HepG2 (cell line): ENCODE data around the gene CTSZ. TPM values are rescaled to one million over a fixed set of nuclear protein-coding genes. Genes with fewer than 3 reads are reported as not detected.

ENCODE experiments used
- ATF7-NPFF ChIP-seq: sonication (generic); formaldehyde crosslinking; IDR thresholded peaks from 2 replicates; pipeline ENCODE4 v1.8.1; 2023; ENCODE audit warnings: mild to moderate bottlenecking, low read depth, missing genetic modification reagents, moderate library complexity
- CBFB ChIP-seq: sonication (generic); formaldehyde crosslinking; IDR thresholded peaks from 2 replicates; pipeline ENCODE4 v1.4.0; 2020; ENCODE audit warnings: missing genetic modification reagents
- CEBPZ ChIP-seq: IDR thresholded peaks from 2 replicates; pipeline ENCODE4 v1.6.1; 2012; ENCODE audit warnings: low read length, improper control_type of control experiment
- ETV5 ChIP-seq: IDR thresholded peaks from 2 replicates; pipeline ENCODE4 v1.6.1; 2018; ENCODE audit warnings: missing biosample characterization, missing genetic modification reagents, inconsistent platforms, borderline replicate concordance
- HDAC6 ChIP-seq: fragments of 200-600 bp; sonication (generic); IDR thresholded peaks from 2 replicates; pipeline ENCODE4 v1.7.0; 2017; ENCODE audit warnings: mild to moderate bottlenecking, antibody characterized with exemption, low read length, low read depth
- HNF4A ChIP-seq: sonication (generic); formaldehyde crosslinking; IDR thresholded peaks from 2 replicates; pipeline ENCODE4 v1.4.0; 2020; ENCODE audit warnings: missing genetic modification reagents
- HNRNPK ChIP-seq: fragments of 200-400 bp; formaldehyde crosslinking; IDR thresholded peaks from 2 replicates; pipeline ENCODE4 v1.6.1; 2018; ENCODE audit warnings: low read length, low read depth, moderate library complexity, mild to moderate bottlenecking; ENCODE audit not compliant: poor library complexity, severe bottlenecking
- ISL2 ChIP-seq: sonication (generic); formaldehyde crosslinking; IDR thresholded peaks from 2 replicates; pipeline ENCODE4 v1.5.0; 2020; ENCODE audit warnings: missing genetic modification reagents
- JUNB ChIP-seq: sonication (generic); formaldehyde crosslinking; IDR thresholded peaks from 2 replicates; pipeline ENCODE4 v1.8.0; 2022; ENCODE audit warnings: missing genetic modification reagents, mild to moderate bottlenecking, borderline replicate concordance
- KLF13 ChIP-seq: sonication (generic); formaldehyde crosslinking; IDR thresholded peaks from 2 replicates; pipeline ENCODE4 v1.4.0; 2020; ENCODE audit warnings: mild to moderate bottlenecking, missing genetic modification reagents
- LCORL ChIP-seq, 2 experiments: fragments of 450-650 bp in 1 of 2; sonication (generic) in 1 of 2; formaldehyde crosslinking in 1 of 2; IDR thresholded peaks; 2 replicates each; pipeline versions ENCODE4 v1.5.0 to v1.6.1; 2017 to 2020; ENCODE audit warnings: antibody characterized with exemption in 1 of 2, missing genetic modification reagents in 1 of 2
- MZF1 ChIP-seq: sonication (generic); formaldehyde crosslinking; IDR thresholded peaks from 2 replicates; pipeline ENCODE4 v1.8.1; 2023; ENCODE audit warnings: mild to moderate bottlenecking, missing genetic modification reagents, borderline replicate concordance
- NRL ChIP-seq: sonication (generic); formaldehyde crosslinking; IDR thresholded peaks from 2 replicates; pipeline ENCODE4 v1.5.0; 2020; ENCODE audit warnings: missing genetic modification reagents, mild to moderate bottlenecking, moderate library complexity, borderline replicate concordance
- PCBP2 ChIP-seq: fragments of 200-400 bp; formaldehyde crosslinking; optimal IDR thresholded peaks from 2 replicates; pipeline ENCODE3; 2018; ENCODE audit warnings: low read length, low read depth; ENCODE audit not compliant: poor library complexity, severe bottlenecking
- PHF8 ChIP-seq: sonication (generic); formaldehyde crosslinking; IDR thresholded peaks from 2 replicates; pipeline ENCODE4 v1.5.0; 2020; ENCODE audit warnings: missing genetic modification reagents
- SETDB1 ChIP-seq: sonication (generic); formaldehyde crosslinking; IDR thresholded peaks from 2 replicates; pipeline ENCODE4 v1.5.1; 2020; ENCODE audit warnings: missing genetic modification reagents, mild to moderate bottlenecking, borderline replicate concordance
- SRSF1 ChIP-seq: fragments of 200-400 bp; formaldehyde crosslinking; optimal IDR thresholded peaks from 2 replicates; pipeline ENCODE3; 2017; ENCODE audit warnings: mild to moderate bottlenecking, low read depth, low read length, moderate library complexity
- TFDP2 ChIP-seq: sonication (generic); formaldehyde crosslinking; IDR thresholded peaks from 2 replicates; pipeline ENCODE4 v1.4.0; 2020; ENCODE audit warnings: missing genetic modification reagents
- TGIF2 ChIP-seq: IDR thresholded peaks from 2 replicates; pipeline ENCODE4 v1.6.1; 2016; ENCODE audit warnings: control low read depth, missing compliant biosample characterization
- ZBTB37 ChIP-seq: sonication (generic); formaldehyde crosslinking; IDR thresholded peaks from 2 replicates; pipeline ENCODE4 v1.4.0; 2020; ENCODE audit warnings: mild to moderate bottlenecking, missing genetic modification reagents
- ZFP36L1 ChIP-seq: sonication (generic); formaldehyde crosslinking; IDR thresholded peaks from 2 replicates; pipeline ENCODE4 v1.8.0; 2022; ENCODE audit warnings: mild to moderate bottlenecking, missing genetic modification reagents, moderate library complexity
- ZMYM3 ChIP-seq: sonication (generic); formaldehyde crosslinking; IDR thresholded peaks from 2 replicates; pipeline ENCODE4 v1.5.1; 2020; ENCODE audit warnings: mild to moderate bottlenecking, missing genetic modification reagents
- ZNF34 ChIP-seq: sonication (generic); formaldehyde crosslinking; IDR thresholded peaks from 2 replicates; pipeline ENCODE4 v1.4.0; 2020; ENCODE audit warnings: mild to moderate bottlenecking, missing genetic modification reagents, borderline replicate concordance
- ZNF557 ChIP-seq: sonication (generic); formaldehyde crosslinking; IDR thresholded peaks from 2 replicates; pipeline ENCODE4 v1.4.0; 2020; ENCODE audit warnings: missing genetic modification reagents
- ZSCAN29 ChIP-seq: sonication (generic); formaldehyde crosslinking; conservative IDR thresholded peaks from 2 replicates; pipeline ENCODE4 v1.4.0; 2020; ENCODE audit warnings: mild to moderate bottlenecking, missing genetic modification reagents
- polyA plus RNA-seq, 8 experiments: library from polyadenylated mRNA; depleted of rRNA in 3 of 8; stranded (reverse) in 7 of 8; unstranded in 1 of 8; fragments of >200 nt; fragmentation: Illumina TruSeq in 4 of 8; extraction: Trizol in 4 of 8; gene quantifications; 2 replicates each; pipeline versions ENCODE4 v1.2.1 to v1.2.3, GENCODE V29; 2011 to 2016; ENCODE audit warnings: low read depth in 4 of 8, missing spikeins in 1 of 8, mixed read lengths in 1 of 8; ENCODE audit not compliant: insufficient read depth in 1 of 8
- total RNA-seq, 5 experiments: library from RNA; depleted of rRNA; stranded (reverse); fragments of >200 nt; fragmentation: Illumina TruSeq; extraction: Trizol; gene quantifications; 2 replicates each; pipeline ENCODE4 v1.2.3, GENCODE V29; 2016; ENCODE audit warnings: low read depth in 1 of 5

The CTSZ gene
- total and polyA plus RNA-seq, 2 of the 13 experiments (the other 11 are each of a cell fraction or from before 2014, with no cell fraction given): 0.33 TPM; not detected in 1

GRCh38 chr20:59032023-59032712 lies 25.1 kb upstream of the CTSZ start, which contains the start of gene ATP5F1E (continued):
- TF ChIP-seq ZBTB37 (CRISPR knock-in tag): peak; percentile 55; the same call in 1 of the 2 replicates
- TF ChIP-seq ZMYM3 (CRISPR knock-in tag): peak; percentile 50; the same call in 1 of the 2 replicates
- TF ChIP-seq HDAC6: no peak
- peak; percentile 73; the same call in 1 of the 2 replicates for TF ChIP-seq ZSCAN29 (CRISPR knock-in tag)
- TF ChIP-seq SRSF1: peak; percentile 91
- TF ChIP-seq ETV5 (CRISPR knock-in tag): peak; percentile 40
- peak; percentile 47 for TF ChIP-seq TGIF2
- TF ChIP-seq CEBPZ: no peak
- peak; percentile 89 for TF ChIP-seq ATF7-NPFF (CRISPR knock-in tag)
- TF ChIP-seq ZNF34 (CRISPR knock-in tag): peak; percentile 88; the same call in 1 of the 2 replicates
- no peak for TF ChIP-seq JUNB
- TF ChIP-seq ZFP36L1 (CRISPR knock-in tag): peak; percentile 81
- TF ChIP-seq ISL2 (CRISPR knock-in tag): peak; percentile 39
- TF ChIP-seq PCBP2: no peak
- TF ChIP-seq TFDP2 (CRISPR knock-in tag): peak; percentile 96
- peak; percentile 96 for TF ChIP-seq KLF13 (CRISPR knock-in tag)
- TF ChIP-seq CBFB (CRISPR knock-in tag): peak; percentile 66; the same call in 1 of the 2 replicates
- no peak for TF ChIP-seq HNF4A (CRISPR knock-in tag)
- TF ChIP-seq SETDB1 (CRISPR knock-in tag): peak; percentile 84; the same call in 1 of the 2 replicates
- peak; percentile 99 for TF ChIP-seq PHF8 (CRISPR knock-in tag)
- TF ChIP-seq HNRNPK: peak; percentile 79
- TF ChIP-seq ZNF557 (CRISPR knock-in tag): peak; percentile 85
- peak; percentile 90 for TF ChIP-seq NRL (CRISPR knock-in tag)
- no peak for TF ChIP-seq LCORL (IDR thresholded peaks at IDR 0.05)
- peak; percentile 85 for TF ChIP-seq LCORL (CRISPR knock-in tag; IDR thresholded peaks at IDR 0.05)
- TF ChIP-seq MZF1 (CRISPR knock-in tag): no peak
